NB4 (cell line): ENCODE measurements around the gene AP3S2.

Experiments used
- CTCF ChIP-seq: IDR thresholded peaks from one replicate; pipeline ENCODE4 v1.5.1; 2012; ENCODE audit warnings: low read depth, low read length
- MYC ChIP-seq: IDR thresholded peaks from 2 replicates; pipeline ENCODE4 v1.6.1; 2011; ENCODE audit warnings: low read depth, low read length
- POLR2A ChIP-seq: IDR thresholded peaks from 2 replicates; pipeline ENCODE4 v1.6.1; 2011; ENCODE audit warnings: mild to moderate bottlenecking; ENCODE audit not compliant: insufficient read length; ENCODE audit errors: extremely low read depth
- TF ChIP-seq, protein P1 (sequence below): IDR thresholded peaks from 2 replicates; pipeline ENCODE4 v1.6.1; 2011; ENCODE audit warnings: low read depth, low read length

DNA sequence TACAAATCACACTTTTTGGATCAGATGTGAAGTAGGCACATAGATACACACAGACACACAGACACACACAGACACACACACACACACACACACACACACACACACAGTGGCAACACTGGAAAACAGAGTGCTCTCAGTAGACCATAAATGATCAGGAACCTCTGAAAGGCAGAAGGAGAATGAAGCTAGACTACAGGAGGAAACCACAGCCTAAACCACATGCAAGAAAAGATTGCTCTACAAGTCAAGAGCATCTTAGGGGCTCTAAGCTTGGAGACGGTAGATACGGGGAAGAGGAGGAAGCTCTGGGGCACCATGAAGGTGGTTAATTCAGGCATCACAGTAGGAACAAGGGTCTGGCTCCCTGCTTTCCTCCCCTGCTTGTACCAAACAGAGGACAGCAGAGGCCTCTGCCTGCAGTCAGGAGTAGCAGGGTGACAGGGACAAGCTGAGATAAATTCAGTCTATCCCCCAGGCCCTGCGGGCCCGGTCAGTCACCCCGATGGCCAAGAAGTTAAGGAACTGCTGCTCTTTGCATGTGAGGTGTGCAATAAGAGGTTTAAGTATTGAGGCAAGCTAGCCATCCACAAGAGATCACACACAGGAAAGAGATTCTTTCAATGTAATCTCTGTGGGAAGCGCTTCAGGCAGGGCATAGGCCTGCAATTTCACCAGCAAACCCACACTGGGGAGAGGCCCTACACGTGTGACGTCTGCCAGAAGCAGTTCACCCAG, 42.4 kb upstream of the AP3S2 start:
- TF ChIP-seq POLR2A (no peak), CTCF (no peak), MYC (no peak)
- TF ChIP-seq, protein P1, sequence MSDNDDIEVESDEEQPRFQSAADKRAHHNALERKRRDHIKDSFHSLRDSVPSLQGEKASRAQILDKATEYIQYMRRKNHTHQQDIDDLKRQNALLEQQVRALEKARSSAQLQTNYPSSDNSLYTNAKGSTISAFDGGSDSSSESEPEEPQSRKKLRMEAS: no peak
